Measurements from ENCODE around the gene AKAP8L. TPM values are rescaled to one million over a fixed set of nuclear protein-coding genes. Genes with fewer than 3 reads are reported as not detected.

AKAP8L gene
- total RNA-seq, 1 experiment from 2014 or later = 106 TPM

DNA sequence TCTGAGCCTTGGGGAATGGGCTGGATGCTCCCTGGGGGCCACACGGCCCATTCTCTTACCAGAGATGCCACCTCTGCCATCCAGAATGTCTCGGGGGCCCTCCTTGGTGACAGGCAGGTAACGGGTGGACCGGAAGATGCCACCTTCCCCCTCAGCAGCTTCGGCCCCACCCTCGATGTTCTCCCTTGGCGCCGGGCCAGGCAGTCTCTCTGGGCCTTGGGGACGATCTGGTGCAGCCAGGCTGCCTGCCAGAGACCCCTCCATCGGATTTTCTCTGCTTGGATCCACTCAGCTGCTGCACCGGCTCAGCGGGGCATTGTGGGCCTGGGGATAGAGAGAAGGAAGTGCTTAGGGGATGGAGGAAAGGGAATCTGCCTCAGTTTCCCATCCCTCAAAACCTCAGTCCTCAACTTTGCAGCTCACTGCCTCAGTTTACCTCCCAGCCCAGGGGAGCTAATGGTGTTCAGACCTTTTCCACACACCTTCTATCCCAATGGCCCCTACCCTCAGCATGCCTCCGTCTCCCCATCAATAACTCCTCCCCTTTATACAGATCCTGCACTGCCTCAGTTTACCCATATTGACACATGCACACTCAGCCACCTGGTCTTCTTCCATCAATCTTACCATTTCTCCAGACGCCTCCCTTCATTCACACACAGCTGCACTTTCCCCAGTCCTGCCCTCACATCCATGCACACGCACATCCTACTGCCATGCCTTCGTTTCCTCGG lies 29.4 kb upstream of the AKAP8L start:
- no peak overlapping the region for H3K9ac ChIP-seq (ENCODE audit: low read length)
- CTCF ChIA-PET = no interaction called here
- intact Hi-C loops (cut with micrococcal nuclease) = loop anchor here (1.0 kb wide), 1 partner anchor 15 kb away; no protein-coding TSS in a partner anchor
- no peak overlapping the region; a peak in 1 of 4 replicates for H3K4me3 ChIP-seq (replicated peaks in 1 of 2; ENCODE audit: low read depth in 1 of 2, low read length in 2 of 2)
- ATAC-seq = no peak
- no peak for TF ChIP-seq TCF7L2 (IDR thresholded peaks at IDR 0.05; ENCODE audit: borderline replicate concordance, extremely low read depth, insufficient read depth, insufficient read length)
- no peak for TF ChIP-seq SIN3A (IDR thresholded peaks at IDR 0.05; ENCODE audit: low read depth)
- TF ChIP-seq ZFX (IDR thresholded peaks at IDR 0.05) = no peak
- no peak for TF ChIP-seq FOSL1 (IDR thresholded peaks at IDR 0.05; ENCODE audit: low read depth)
- no peak for TF ChIP-seq ELF1 (IDR thresholded peaks at IDR 0.05; ENCODE audit: borderline replicate concordance, low read depth)
- TF ChIP-seq SRF (IDR thresholded peaks at IDR 0.05; ENCODE audit: low read depth) = no peak
- no TSS peak for BruUV-seq (replicated peaks)
- H3K36me3 ChIP-seq (ENCODE audit: control insufficient read depth in 1 of 2, insufficient read depth in 2 of 2, low read length in 2 of 2) = no peaks in the 10 kb centered on the region
- RAD21 ChIA-PET (ENCODE audit: low non-redundant PET in 1 of 2, low total read pairs in 2 of 2, uncharacterized antibody in 2 of 2, unreplicated experiment in 2 of 2) = no interaction called here
- H3K27ac ChIP-seq (ENCODE audit: low read depth, low read length) = no peak overlapping the region
- H4K20me1 ChIP-seq (ENCODE audit: insufficient read depth) = no peaks in the 10 kb centered on the region
- no peak overlapping the region for H2AFZ ChIP-seq (ENCODE audit: low read depth, low read length, poor library complexity, severe bottlenecking)
- no peaks in the 10 kb centered on the region for H3K27me3 ChIP-seq (ENCODE audit: insufficient read depth, low read length)
- H3K4me1 ChIP-seq (ENCODE audit: control insufficient read depth in 1 of 2, insufficient read depth in 2 of 2, low read length in 2 of 2) = peaks cover 15 to 38% of the 10 kb centered on the region in 2 experiments; a peak in 3 of 4 replicates
- peak overlapping the region; percentile 95; the same call in 1 of the 2 replicates for H3K4me2 ChIP-seq (ENCODE audit: low read length)
- DNase-seq (ENCODE audit: low read depth, low spot score) = no peak
- no peaks in the 10 kb centered on the region for H3K9me3 ChIP-seq (ENCODE audit: control insufficient read depth in 1 of 2, insufficient read depth in 1 of 2, low read depth in 1 of 2, low read length in 2 of 2)
- H3K9me2 ChIP-seq (ENCODE audit: insufficient read depth) = no peaks in the 10 kb centered on the region
- H3K79me2 ChIP-seq (ENCODE audit: insufficient read depth, low read length) = no peaks in the 10 kb centered on the region
- POLR2A ChIA-PET = no interaction called here

DNA sequence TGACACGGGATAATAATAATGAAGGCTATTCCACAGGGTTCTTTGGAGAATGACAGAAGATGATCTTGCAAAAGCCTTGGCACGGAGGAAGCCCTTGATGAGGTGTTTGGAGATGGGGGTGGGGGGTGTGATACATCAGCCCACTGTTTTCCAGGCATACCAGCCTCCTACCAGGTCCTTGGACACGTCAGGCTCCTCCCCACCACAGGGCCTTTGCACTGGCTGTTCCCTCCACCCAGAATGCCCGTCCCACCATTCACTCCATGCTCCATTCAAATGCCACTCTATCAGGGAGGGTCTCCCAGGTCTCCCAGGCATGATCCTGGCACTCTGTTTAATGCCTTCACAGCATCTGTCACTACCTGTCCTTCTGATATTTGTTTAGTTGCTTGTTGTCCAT lies 28.3 kb upstream of the AKAP8L start:
- H3K9ac ChIP-seq (ENCODE audit: low read length) = no peak overlapping the region
- POLR2A ChIA-PET = no interaction called here
- no peak overlapping the region for H3K4me2 ChIP-seq (ENCODE audit: low read length)
- no peaks in the 10 kb centered on the region for H3K79me2 ChIP-seq (ENCODE audit: insufficient read depth, low read length)
- CTCF ChIA-PET = no interaction called here
- BruUV-seq (replicated peaks) = no TSS peak
- RAD21 ChIA-PET (ENCODE audit: low non-redundant PET in 1 of 2, low total read pairs in 2 of 2, uncharacterized antibody in 2 of 2, unreplicated experiment in 2 of 2) = no interaction called here
- H3K27me3 ChIP-seq (ENCODE audit: insufficient read depth, low read length) = no peaks in the 10 kb centered on the region
- intact Hi-C loops (cut with micrococcal nuclease) = no loop called here
- no peak overlapping the region for H3K4me3 ChIP-seq (replicated peaks in 1 of 2; ENCODE audit: low read depth in 1 of 2, low read length in 2 of 2)
- no peak for ATAC-seq
- H4K20me1 ChIP-seq (ENCODE audit: insufficient read depth) = no peaks in the 10 kb centered on the region
- H3K36me3 ChIP-seq (ENCODE audit: control insufficient read depth in 1 of 2, insufficient read depth in 2 of 2, low read length in 2 of 2) = no peaks in the 10 kb centered on the region
- no peak for DNase-seq (ENCODE audit: low read depth, low spot score)
- H3K27ac ChIP-seq (ENCODE audit: low read depth, low read length) = no peak overlapping the region
- H3K9me2 ChIP-seq (ENCODE audit: insufficient read depth) = no peaks in the 10 kb centered on the region
- H3K9me3 ChIP-seq (ENCODE audit: control insufficient read depth in 1 of 2, insufficient read depth in 1 of 2, low read depth in 1 of 2, low read length in 2 of 2) = no peaks in the 10 kb centered on the region
- H2AFZ ChIP-seq (ENCODE audit: low read depth, low read length, poor library complexity, severe bottlenecking) = no peak overlapping the region
- peaks cover 9 to 29% of the 10 kb centered on the region in 2 experiments; a peak in 3 of 4 replicates for H3K4me1 ChIP-seq (ENCODE audit: control insufficient read depth in 1 of 2, insufficient read depth in 2 of 2, low read length in 2 of 2)
- TF ChIP-seq, protein P1, sequence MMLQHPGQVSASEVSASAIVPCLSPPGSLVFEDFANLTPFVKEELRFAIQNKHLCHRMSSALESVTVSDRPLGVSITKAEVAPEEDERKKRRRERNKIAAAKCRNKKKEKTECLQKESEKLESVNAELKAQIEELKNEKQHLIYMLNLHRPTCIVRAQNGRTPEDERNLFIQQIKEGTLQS (IDR thresholded peaks at IDR 0.05) = no peak
- TF ChIP-seq SIN3A (IDR thresholded peaks at IDR 0.05; ENCODE audit: low read depth) (no peak), CBX3 (IDR thresholded peaks at IDR 0.05; ENCODE audit: low read depth) (no peak), MAX (IDR thresholded peaks at IDR 0.05) (no peak), ZFX (IDR thresholded peaks at IDR 0.05) (no peak), POLR2AphosphoS5 (IDR thresholded peaks at IDR 0.05; ENCODE audit: low read depth, low read length) (no peak), POLR2A (IDR thresholded peaks at IDR 0.05; ENCODE audit: borderline replicate concordance, extremely low read depth, insufficient read depth, insufficient read length) (no peak), FOSL1 (IDR thresholded peaks at IDR 0.05; ENCODE audit: low read depth) (no peak), CTCF (IDR thresholded peaks at IDR 0.05 in 2 of 3, conservative IDR thresholded peaks at IDR 0.05 in 1 of 3; ENCODE audit: borderline replicate concordance in 1 of 3, insufficient read depth in 1 of 3, low read depth in 2 of 3, low read length in 2 of 3) (no peak), ELF1 (IDR thresholded peaks at IDR 0.05; ENCODE audit: borderline replicate concordance, low read depth) (no peak), EZH2phosphoT487 (IDR thresholded peaks at IDR 0.05; ENCODE audit: borderline replicate concordance) (no peak), ZNF274 (IDR thresholded peaks at IDR 0.05; ENCODE audit: low read depth, low read length) (no peak), EGR1 (IDR thresholded peaks at IDR 0.05; ENCODE audit: low read depth) (no peak), CEBPB (IDR thresholded peaks at IDR 0.05; ENCODE audit: low read depth) (no peak)

Data from HCT116 (cell line).